Stimulated activated CD4-positive, alpha-beta T cell treated with anti-CD3 and anti-CD28 coated beads, TNF-alpha, amount 100 ng/mL, for 24 hours (primary cell): ENCODE results near the gene FER.
A peak's percentile ranks its signal among the peaks of the same experiment; 100 is the strongest.
"Not testable (repeated sequence)": the region's sequence is repeated elsewhere in the genome, so short reads cannot be mapped to it uniquely, and the experiment has no call there.

Experiments used
- DNase-seq, 3 experiments: peaks; one replicate each; pipeline ENCODE4 v3.0.0-alpha.2; 2020; ENCODE audit warnings: low read depth in 3 of 3

Gene FER

GRCh38 chr5:108747111-108747773 lies 455 bp upstream of the FER start:
- DNase-seq, result no peak

GRCh38 chr5:108748401-108749127 lies 867 bp downstream of the FER start:
- DNase-seq, result peak; percentile 95 to 97 (median 97)

DNA sequence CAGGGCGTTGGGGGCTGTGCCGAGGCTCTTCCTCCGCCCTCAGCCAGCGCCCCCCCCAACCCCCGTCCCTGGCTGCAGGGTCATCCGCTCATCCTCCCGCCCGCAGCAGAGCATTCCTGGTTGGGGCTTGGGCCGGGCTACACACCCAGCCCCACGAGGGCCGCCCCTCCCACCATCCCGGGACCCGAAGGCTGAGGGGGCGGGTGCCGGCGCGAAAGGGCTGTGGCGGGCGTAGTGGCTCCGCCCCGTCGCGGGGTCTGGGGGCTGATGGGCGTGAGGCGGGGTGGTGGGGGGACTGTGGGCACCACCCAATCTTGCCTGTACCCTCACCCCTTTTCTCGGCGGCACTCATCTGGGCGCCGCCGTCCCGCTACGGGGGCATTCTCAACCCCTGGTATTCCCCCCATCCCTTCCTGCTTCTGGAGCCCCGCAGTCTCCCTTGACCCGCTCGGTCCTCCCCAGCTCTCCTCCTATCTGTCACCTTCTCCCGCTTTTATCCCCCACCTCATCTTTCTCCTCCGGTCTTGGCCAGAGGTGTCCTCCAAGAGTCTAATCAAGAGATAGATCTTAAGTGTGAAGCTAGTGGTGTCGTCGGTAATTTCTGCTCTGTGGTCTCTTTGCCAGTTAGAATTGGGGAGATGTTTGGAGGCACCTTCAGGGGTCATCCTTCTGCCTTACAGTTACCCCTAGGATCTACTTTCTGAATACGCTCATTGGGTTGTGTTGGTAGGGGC lies 1.6 kb downstream of the FER start:
- peak in 1 of 3 experiments; percentile 51 for DNase-seq

DNA sequence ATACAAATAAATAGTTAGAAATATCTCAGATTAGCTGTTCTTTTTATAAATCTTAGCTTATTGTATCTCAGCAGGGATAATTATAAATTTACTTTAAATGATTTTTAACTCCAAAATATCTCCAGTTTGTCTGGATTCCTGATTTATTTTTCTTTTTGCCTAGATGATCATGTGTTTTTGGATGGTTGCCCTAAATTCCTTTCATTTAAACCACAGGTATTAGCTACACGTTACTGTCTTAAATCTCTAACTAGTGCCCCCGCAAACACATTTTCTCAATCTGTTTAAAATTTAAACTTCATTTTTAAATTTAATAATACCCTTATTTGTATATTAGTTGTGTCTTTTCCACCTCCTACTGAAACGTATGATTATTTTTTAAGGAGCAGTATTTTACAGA lies 5.6 kb downstream of the FER start:
- no peak for DNase-seq

DNA sequence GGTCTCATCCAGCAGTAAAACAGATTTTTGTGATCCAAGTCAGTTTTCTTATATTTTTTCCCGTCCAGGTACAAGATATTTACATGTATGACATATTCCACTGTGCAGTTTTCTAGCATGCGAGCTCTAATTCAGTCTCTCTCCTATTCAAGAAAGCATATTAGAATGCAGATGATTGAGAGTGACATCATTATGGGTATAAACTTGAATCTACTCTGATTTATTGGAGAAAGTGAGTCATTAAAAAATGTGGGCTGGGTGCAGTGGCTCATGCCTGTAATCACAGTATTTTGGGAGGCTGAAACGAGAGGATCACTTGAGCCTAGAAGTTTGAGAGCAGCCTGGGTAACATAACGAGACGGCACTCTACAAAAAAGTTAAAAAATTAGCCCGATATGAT lies 6.2 kb downstream of the FER start:
- DNase-seq, result no peak

GRCh38 chr5:108760512-108760911 lies 12.8 kb downstream of the FER start:
- DNase-seq, result no peak

- DNase-seq, result no peak
These were observed 15.0 kb downstream of the FER start for GRCh38 chr5:108762660-108763059.

DNA sequence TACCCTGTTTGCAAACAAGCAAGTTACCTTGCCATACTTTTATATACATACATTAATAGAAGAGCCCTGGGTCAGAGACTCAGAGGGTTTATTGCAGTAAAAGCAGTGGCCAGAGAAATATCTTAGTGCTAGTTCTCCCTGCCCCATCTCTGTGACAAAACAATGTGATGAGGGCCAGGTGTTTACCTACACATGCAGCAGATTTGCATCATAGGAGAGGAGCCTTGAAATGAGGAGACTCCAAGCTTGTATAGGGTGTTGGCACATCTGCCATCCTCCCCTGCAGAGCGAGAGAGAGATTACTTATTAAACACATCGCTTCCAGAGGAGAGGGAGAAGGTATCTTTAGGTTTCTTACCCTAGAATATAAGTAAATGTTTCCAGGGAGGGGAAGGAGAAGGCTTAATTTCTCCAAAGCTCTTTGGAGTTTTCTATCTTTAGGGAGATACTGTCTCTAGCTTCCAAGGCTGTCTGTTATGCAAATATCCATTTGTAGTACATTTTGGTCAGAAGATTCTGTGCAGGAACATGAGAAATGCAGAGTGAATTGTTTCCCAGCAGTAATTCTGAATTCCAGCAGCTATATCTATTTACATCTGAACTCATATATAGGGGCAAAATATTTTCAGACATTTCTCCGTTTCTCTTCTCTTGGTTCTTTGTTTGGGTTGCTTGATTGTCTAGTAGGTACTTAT lies 15.7 kb downstream of the FER start:
- no peak for DNase-seq

GRCh38 chr5:108765647-108766046 lies 17.9 kb downstream of the FER start:
- no peak for DNase-seq

GRCh38 chr5:108766916-108767315 lies 19.2 kb downstream of the FER start:
- DNase-seq, result not testable (repeated sequence)

GRCh38 chr5:108769352-108769751 lies 21.7 kb downstream of the FER start:
- no peak for DNase-seq

DNA sequence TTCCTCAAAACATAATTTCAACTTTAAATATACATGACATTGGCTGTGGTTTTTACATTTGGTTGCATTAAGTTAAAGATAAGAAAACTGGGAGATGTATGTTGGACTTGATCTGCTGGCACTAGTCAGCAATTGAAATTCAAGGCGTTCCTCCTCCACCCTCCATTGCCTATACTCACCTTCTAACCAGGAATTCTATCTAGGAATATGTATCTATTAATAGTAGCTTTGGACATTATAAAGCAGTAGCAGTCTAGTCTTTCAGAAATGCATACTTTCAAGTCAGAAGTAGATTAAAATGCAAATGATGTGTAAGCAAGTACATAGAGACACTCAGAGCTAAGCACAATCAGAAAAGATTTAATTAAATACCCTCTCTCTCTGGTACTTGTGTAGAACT lies 24.9 kb downstream of the FER start:
- no peak for DNase-seq

- DNase-seq, result no peak
These were observed 25.6 kb downstream of the FER start for GRCh38 chr5:108773330-108773729.

DNA sequence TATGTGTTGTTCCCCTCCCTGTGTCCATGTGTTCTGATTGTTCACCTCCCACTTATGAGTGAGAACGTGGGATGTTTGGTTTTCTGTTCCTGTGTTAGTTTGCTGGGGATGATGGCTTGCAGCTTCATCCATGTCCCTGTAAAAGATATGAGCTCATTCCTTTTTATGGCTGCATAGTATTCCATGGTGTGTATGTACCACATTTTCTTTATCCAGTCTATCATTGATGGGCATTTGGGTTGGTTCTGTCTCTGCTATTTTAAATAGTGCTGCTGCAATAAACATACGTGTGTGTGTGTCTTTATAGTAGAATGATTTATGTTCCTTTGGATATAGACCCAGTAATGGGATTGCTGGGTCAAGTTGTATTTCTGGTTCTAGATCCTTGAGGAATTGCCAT lies 26.4 kb downstream of the FER start:
- not testable (repeated sequence) for DNase-seq

GRCh38 chr5:108777582-108777981 lies 29.9 kb downstream of the FER start:
- not testable (repeated sequence) for DNase-seq

GRCh38 chr5:108784577-108784976 lies 36.9 kb downstream of the FER start:
- not testable (repeated sequence) for DNase-seq

DNA sequence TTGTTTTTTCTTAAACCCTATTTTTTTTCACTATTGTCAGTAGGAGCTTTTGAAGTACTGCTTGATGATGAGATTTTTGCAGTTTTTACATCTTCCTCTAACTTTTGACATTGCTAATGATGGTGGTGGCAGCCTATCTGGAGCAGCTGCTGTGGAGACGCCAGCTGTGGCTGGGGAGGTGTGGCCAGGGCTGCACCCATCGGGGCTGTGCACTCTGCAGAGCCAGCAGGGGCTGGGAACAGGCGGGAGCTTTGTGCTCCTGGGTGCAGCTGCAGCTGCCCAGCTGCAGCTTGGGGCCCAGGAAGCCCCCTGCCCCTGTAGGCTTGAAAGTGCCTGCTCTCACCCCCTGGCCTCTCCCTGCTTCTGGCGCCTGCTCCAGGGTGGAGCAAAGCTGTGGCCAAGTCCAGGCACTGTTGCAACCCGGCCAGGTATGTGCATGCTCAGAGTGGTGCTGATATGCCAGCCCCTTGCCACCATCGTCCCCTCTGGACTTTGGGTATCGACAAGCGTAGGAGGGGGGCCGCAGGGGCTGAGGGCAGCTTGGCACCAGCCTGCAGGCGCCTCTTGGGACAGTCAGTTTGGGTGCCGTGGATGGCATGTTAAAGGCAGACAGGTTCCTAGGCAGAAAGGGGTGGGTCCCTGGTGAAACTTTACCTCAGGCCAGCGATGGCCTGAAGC lies 39.2 kb downstream of the FER start:
- no peak for DNase-seq

GRCh38 chr5:108788142-108788541 lies 40.4 kb downstream of the FER start:
- no peak for DNase-seq

GRCh38 chr5:108793207-108793606 lies 45.5 kb downstream of the FER start:
- no peak for DNase-seq

- DNase-seq, result not testable (repeated sequence)
These were observed 46.7 kb downstream of the FER start for GRCh38 chr5:108794349-108794748.

- no peak for DNase-seq
These were observed 49.7 kb downstream of the FER start for GRCh38 chr5:108797396-108797795.

DNA sequence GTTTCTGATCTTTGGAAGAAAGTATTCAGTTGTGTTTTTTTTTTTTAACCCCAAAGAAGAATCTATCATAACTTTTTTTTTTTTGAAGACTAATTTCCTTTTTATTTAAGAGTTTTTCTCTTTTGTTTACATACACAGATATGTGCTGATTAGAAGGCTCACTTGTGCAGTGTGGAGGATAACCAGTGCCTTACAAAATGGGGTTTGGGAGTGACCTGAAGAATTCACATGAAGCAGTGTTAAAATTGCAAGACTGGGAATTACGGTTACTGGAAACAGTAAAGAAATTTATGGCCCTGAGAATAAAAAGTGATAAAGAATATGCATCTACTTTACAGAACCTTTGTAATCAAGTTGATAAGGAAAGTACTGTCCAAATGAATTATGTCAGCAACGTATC lies 50.3 kb downstream of the FER start:
- no peak for DNase-seq
